Bronchial epithelial cell (primary cell): ENCODE results near the gene ITM2A. TPM values are rescaled to one million over a fixed set of nuclear protein-coding genes. Genes with fewer than 3 reads are reported as not detected.
A peak's percentile ranks its signal among the peaks of the same experiment; 100 is the strongest.

Experiments used
- DNase-seq: peaks from one replicate; pipeline ENCODE4 v3.0.0-alpha.2; 2010; ENCODE audit warnings: low read depth
- FAIRE-seq: peaks from 2 replicates; lab custom pipeline; 2011; peaks lifted over from hg19 to GRCh38; lab: Jason Lieb, UNC
- H3K27me3 ChIP-seq: 2 replicates; pipeline ENCODE4 v1.5.1; 2011; ENCODE audit warnings: low read length; ENCODE audit not compliant: control insufficient read depth, insufficient read depth
- H3K36me3 ChIP-seq: 2 replicates; pipeline ENCODE4 v1.5.1; 2011; ENCODE audit warnings: low read length; ENCODE audit not compliant: control insufficient read depth, insufficient read depth
- H3K4me3 ChIP-seq: 2 replicates; pipeline ENCODE4 v1.5.1; 2011; ENCODE audit warnings: mild to moderate bottlenecking, low read depth, low read length, control low read depth
- total RNA-seq: library from RNA; depleted of rRNA; stranded (reverse); fragments of >200 nt; gene quantifications from 2 replicates; pipeline ENCODE4 v1.2.1, GENCODE V29; 2014
- TF ChIP-seq, protein P1 (sequence below): IDR thresholded peaks from 2 replicates; pipeline ENCODE4 v1.5.1; 2011; ENCODE audit warnings: mild to moderate bottlenecking, moderate library complexity, low read length, control low read depth, inconsistent platforms; ENCODE audit not compliant: insufficient read depth, severe bottlenecking

Gene ITM2A
- total RNA-seq, 1 donor from 2014 or later, result 1.8 TPM

- no peak overlapping the region for H3K4me3 ChIP-seq
- DNase-seq, result no peak
- FAIRE-seq, result no peak
- TF ChIP-seq, protein P1, sequence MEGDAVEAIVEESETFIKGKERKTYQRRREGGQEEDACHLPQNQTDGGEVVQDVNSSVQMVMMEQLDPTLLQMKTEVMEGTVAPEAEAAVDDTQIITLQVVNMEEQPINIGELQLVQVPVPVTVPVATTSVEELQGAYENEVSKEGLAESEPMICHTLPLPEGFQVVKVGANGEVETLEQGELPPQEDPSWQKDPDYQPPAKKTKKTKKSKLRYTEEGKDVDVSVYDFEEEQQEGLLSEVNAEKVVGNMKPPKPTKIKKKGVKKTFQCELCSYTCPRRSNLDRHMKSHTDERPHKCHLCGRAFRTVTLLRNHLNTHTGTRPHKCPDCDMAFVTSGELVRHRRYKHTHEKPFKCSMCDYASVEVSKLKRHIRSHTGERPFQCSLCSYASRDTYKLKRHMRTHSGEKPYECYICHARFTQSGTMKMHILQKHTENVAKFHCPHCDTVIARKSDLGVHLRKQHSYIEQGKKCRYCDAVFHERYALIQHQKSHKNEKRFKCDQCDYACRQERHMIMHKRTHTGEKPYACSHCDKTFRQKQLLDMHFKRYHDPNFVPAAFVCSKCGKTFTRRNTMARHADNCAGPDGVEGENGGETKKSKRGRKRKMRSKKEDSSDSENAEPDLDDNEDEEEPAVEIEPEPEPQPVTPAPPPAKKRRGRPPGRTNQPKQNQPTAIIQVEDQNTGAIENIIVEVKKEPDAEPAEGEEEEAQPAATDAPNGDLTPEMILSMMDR, result no peak
- no peaks in the 10 kb centered on the region for H3K27me3 ChIP-seq
- no peaks in the 10 kb centered on the region for H3K36me3 ChIP-seq
Observed at GRCh38 chrX:79408623-79409322, 41.6 kb upstream of the ITM2A start.

GRCh38 chrX:79400623-79401022, 33.5 kb upstream of the ITM2A start:
- Histone ChIP-seq H3K27me3 (no peaks in the 10 kb centered on the region), H3K4me3 (no peak overlapping the region), H3K36me3 (no peaks in the 10 kb centered on the region)
- FAIRE-seq (no peak), DNase-seq (no peak)
- TF ChIP-seq, protein P1, result no peak

GRCh38 chrX:79375340-79375739, 8.2 kb upstream of the ITM2A start:
- TF ChIP-seq, protein P1, result no peak
- Histone ChIP-seq H3K36me3 (no peaks in the 10 kb centered on the region), H3K27me3 (no peaks in the 10 kb centered on the region), H3K4me3 (no peak overlapping the region)
- no peak for DNase-seq
- no peak for FAIRE-seq

- H3K36me3 ChIP-seq, result no peaks in the 10 kb centered on the region
- TF ChIP-seq, protein P1, result no peak
- FAIRE-seq, result no peak
Observed at GRCh38 chrX:79371640-79372039, 4.5 kb upstream of the ITM2A start.

GRCh38 chrX:79371101-79371500, 4.0 kb upstream of the ITM2A start:
- Histone ChIP-seq H3K27me3 (no peaks in the 10 kb centered on the region), H3K4me3 (no peak overlapping the region), H3K36me3 (no peaks in the 10 kb centered on the region)
- no peak for DNase-seq
- TF ChIP-seq, protein P1, result no peak
- FAIRE-seq, result no peak

More at GRCh38 chrX:79371640-79372039, 4.5 kb upstream of the ITM2A start:
- Histone ChIP-seq H3K27me3 (no peaks in the 10 kb centered on the region), H3K4me3 (no peak overlapping the region)
- no peak for DNase-seq

DNA sequence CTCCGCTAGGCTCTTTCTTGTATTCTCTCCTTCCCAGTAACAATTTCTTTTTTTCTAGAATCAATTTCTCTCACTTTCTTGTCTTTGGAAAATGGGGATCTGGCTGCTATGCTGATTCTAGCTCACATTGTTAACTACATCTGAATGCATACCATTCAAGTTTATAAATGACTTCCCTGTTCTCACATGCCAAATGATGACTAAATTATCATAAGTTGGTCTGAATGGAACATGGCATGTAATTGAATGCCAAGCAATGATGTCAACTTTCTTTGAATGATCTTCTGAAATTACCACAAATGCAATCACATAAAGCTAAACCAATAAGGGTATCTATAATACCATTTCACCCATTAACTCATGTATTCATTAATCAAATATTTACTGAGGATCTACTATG, 2.7 kb upstream of the ITM2A start:
- Histone ChIP-seq H3K36me3 (no peaks in the 10 kb centered on the region), H3K4me3 (no peak overlapping the region), H3K27me3 (no peaks in the 10 kb centered on the region)
- TF ChIP-seq, protein P1, result no peak
- DNase-seq (peak; percentile 0), FAIRE-seq (no peak)
